Stomach smooth muscle (tissue), 2 donors: ENCODE results near the gene TRIM31.

Experiments used
- H3K27ac ChIP-seq: one replicate; pipeline ENCODE4 v1.7.0; 2013; ENCODE audit warnings: mild to moderate bottlenecking, low read length, inconsistent platforms
- H3K27me3 ChIP-seq, 2 donors: one replicate each; pipeline ENCODE4 v1.7.0; 2013; ENCODE audit warnings: low read length in 2 of 2; ENCODE audit not compliant: insufficient read depth in 2 of 2, control insufficient read depth in 1 of 2
- H3K36me3 ChIP-seq, 2 donors: one replicate each; pipeline ENCODE4 v1.7.0; 2013; ENCODE audit warnings: low read length in 2 of 2; ENCODE audit not compliant: control insufficient read depth in 2 of 2, insufficient read depth in 2 of 2
- H3K4me1 ChIP-seq: one replicate; pipeline ENCODE4 v1.7.0; 2013; ENCODE audit warnings: low read length; ENCODE audit not compliant: control insufficient read depth, insufficient read depth
- H3K4me3 ChIP-seq, 2 donors: one replicate each; pipeline ENCODE4 v1.7.0; 2013; ENCODE audit warnings: low read length in 2 of 2
- H3K9ac ChIP-seq, 2 donors: one replicate each; pipeline ENCODE4 v1.7.0; 2013; ENCODE audit warnings: low read length in 2 of 2, mild to moderate bottlenecking in 1 of 2
- H3K9me3 ChIP-seq, 2 donors: one replicate each; pipeline ENCODE4 v1.7.0; 2013; ENCODE audit warnings: low read length in 2 of 2; ENCODE audit not compliant: control insufficient read depth in 2 of 2
- donor health status: healthy.
- donor health status: Pancreatic carcinoma.

Gene TRIM31, protein sequence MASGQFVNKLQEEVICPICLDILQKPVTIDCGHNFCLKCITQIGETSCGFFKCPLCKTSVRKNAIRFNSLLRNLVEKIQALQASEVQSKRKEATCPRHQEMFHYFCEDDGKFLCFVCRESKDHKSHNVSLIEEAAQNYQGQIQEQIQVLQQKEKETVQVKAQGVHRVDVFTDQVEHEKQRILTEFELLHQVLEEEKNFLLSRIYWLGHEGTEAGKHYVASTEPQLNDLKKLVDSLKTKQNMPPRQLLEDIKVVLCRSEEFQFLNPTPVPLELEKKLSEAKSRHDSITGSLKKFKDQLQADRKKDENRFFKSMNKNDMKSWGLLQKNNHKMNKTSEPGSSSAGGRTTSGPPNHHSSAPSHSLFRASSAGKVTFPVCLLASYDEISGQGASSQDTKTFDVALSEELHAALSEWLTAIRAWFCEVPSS

GRCh38 chr6:30113003-30113759 lies at the start of gene TRIM31:
TRIM31 (minus strand) TSS chr6:30113090; CDS start chr6:30112805, 285 bp downstream.
- no peak within 1 kb of the TSS for H3K9ac ChIP-seq

DNA sequence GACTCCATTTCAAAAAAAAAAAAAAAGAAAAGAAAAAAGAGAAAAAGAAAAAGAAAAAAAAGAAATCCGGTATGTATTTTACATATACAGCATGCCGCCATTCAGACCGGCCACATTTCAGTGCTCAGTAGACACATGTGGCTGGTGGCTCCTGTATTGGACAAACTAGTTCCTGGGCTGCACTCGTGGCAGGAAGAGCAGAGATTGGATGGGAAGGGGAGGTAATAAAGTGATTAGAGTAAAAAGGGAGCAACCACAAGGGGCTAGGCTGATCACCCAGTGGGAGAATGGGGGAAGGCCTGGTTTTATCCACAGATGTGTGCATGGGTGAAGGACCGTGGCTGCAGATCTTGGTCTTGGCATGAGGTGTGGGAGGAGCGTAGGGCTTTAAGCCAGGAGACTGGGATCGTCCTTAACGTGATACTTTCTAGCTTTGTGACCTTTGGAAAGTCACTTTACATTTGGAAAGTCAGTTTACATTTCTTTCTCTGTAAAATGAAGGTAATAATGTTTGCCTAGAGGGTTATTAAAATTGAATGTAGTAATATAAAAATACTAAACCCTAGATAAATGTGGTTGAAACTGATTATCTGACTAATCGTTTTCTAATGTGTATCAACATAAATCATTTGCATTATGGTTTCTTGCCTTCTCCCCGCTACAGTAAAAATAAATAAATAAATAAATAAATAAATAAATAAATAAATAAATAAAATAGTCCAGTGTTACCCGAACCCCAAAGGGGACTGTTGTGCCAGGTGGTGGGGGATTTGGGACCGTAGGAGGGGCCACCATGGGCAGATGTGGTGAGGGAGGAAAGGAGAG lies 49.6 kb upstream of the TRIM31 start:
- no peaks in the 10 kb centered on the region for H3K4me1 ChIP-seq
- no peak overlapping the region for H3K27ac ChIP-seq
- H3K4me3 ChIP-seq = no peak overlapping the region
- no peaks in the 10 kb centered on the region for H3K36me3 ChIP-seq
- H3K27me3 ChIP-seq = peaks cover 0 to 14% of the 10 kb centered on the region in 2 donors
- no peak overlapping the region for H3K9ac ChIP-seq
- no peaks in the 10 kb centered on the region for H3K9me3 ChIP-seq

More at GRCh38 chr6:30113003-30113759, at the start of gene TRIM31:
- Histone ChIP-seq H3K9me3 (no peaks in the 10 kb centered on the region), H3K27me3 (peaks cover 25% of the 10 kb centered on the region in 2 donors), H3K36me3 (no peaks in the 10 kb centered on the region), H3K27ac (no peak within 1 kb of the TSS), H3K4me3 (no peak within 1 kb of the TSS), H3K4me1 (no peaks in the 10 kb centered on the region)

GRCh38 chr6:30160785-30161531 lies 48.1 kb upstream of the TRIM31 start, which contains the start of gene TRIM10:
TRIM10 (minus strand) TSS chr6:30161211; CDS start chr6:30160858, 353 bp downstream.
- Histone ChIP-seq H3K9ac (no peak within 1 kb of the TSS), H3K27ac (no peak within 1 kb of the TSS), H3K36me3 (no peaks in the 10 kb centered on the region), H3K27me3 (peaks cover 0 to 15% of the 10 kb centered on the region in 2 donors), H3K9me3 (no peaks in the 10 kb centered on the region), H3K4me3 (no peak within 1 kb of the TSS), H3K4me1 (no peaks in the 10 kb centered on the region)

GRCh38 chr6:30160008-30160784 lies 47.3 kb upstream of the TRIM31 start:
- Histone ChIP-seq H3K36me3 (no peaks in the 10 kb centered on the region), H3K4me3 (no peak overlapping the region), H3K4me1 (no peaks in the 10 kb centered on the region), H3K27ac (no peak overlapping the region), H3K9ac (no peak overlapping the region), H3K27me3 (peaks cover 0 to 15% of the 10 kb centered on the region in 2 donors), H3K9me3 (no peaks in the 10 kb centered on the region)

GRCh38 chr6:30158475-30159040 lies 45.7 kb upstream of the TRIM31 start:
- Histone ChIP-seq H3K9me3 (no peaks in the 10 kb centered on the region), H3K36me3 (no peaks in the 10 kb centered on the region), H3K4me3 (no peak overlapping the region), H3K27ac (no peak overlapping the region), H3K9ac (no peak overlapping the region), H3K27me3 (peaks cover 0 to 13% of the 10 kb centered on the region in 2 donors), H3K4me1 (no peaks in the 10 kb centered on the region)

GRCh38 chr6:30157999-30158398 lies 45.1 kb upstream of the TRIM31 start:
- no peak overlapping the region for H3K9ac ChIP-seq
- H3K9me3 ChIP-seq = no peaks in the 10 kb centered on the region
- H3K36me3 ChIP-seq = no peaks in the 10 kb centered on the region
- H3K4me1 ChIP-seq = no peaks in the 10 kb centered on the region
- H3K4me3 ChIP-seq = no peak overlapping the region
- H3K27ac ChIP-seq = no peak overlapping the region
- peaks cover 0 to 10% of the 10 kb centered on the region in 2 donors for H3K27me3 ChIP-seq

DNA sequence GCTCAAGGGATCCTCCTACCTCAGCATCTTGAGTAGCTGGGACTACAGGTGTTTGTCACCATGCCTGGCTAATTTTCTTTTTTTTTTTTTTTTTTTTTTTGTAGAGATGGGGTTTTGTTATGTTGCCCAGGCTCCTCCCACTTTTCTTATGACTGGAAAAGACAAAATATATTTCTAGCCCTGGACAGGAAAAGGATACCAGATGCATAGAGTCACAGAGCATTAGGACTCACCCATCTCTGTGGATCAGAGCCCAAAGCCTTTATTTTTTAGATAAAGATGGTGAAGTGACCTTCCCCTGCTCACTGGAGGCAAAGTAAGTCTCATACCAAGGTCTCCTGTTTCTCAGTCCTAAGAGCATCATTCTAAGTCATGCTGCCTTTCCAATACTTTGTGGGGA lies 44.7 kb upstream of the TRIM31 start:
- H3K27ac ChIP-seq = no peak overlapping the region
- peaks cover 0 to 10% of the 10 kb centered on the region in 2 donors for H3K27me3 ChIP-seq
- H3K4me1 ChIP-seq = no peaks in the 10 kb centered on the region
- no peaks in the 10 kb centered on the region for H3K9me3 ChIP-seq
- no peak overlapping the region for H3K9ac ChIP-seq
- H3K36me3 ChIP-seq = no peaks in the 10 kb centered on the region
- H3K4me3 ChIP-seq = no peak overlapping the region

DNA sequence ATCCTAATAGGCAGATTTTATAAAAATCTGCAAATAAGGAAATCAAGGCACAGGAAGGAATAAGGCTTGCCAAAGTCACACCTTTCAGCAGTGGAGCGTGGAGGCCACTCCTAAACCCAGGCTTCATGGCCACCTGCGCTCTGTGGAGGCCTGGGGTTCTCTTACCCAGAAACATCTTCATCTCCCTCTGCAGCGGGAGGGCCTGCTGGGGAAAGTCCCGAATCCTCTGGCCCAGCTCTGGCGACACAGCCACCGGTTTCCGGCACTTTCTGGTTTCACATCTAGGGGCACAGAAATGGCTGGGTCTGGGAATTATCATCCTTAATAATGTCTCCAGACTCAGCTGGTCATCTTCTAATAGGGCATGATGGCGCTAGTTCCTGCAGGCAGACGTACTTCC lies 43.9 kb upstream of the TRIM31 start:
- peaks cover 0 to 10% of the 10 kb centered on the region in 2 donors for H3K27me3 ChIP-seq
- H3K36me3 ChIP-seq = no peaks in the 10 kb centered on the region
- no peak overlapping the region for H3K4me3 ChIP-seq
- H3K9ac ChIP-seq = no peak overlapping the region
- no peaks in the 10 kb centered on the region for H3K9me3 ChIP-seq
- no peaks in the 10 kb centered on the region for H3K4me1 ChIP-seq
- no peak overlapping the region for H3K27ac ChIP-seq

- no peak overlapping the region for H3K9ac ChIP-seq
- no peak overlapping the region for H3K27ac ChIP-seq
- no peaks in the 10 kb centered on the region for H3K36me3 ChIP-seq
- H3K4me1 ChIP-seq = no peaks in the 10 kb centered on the region
- H3K4me3 ChIP-seq = no peak overlapping the region
- peaks cover 0 to 10% of the 10 kb centered on the region in 2 donors for H3K27me3 ChIP-seq
- no peaks in the 10 kb centered on the region for H3K9me3 ChIP-seq
These were observed 43.3 kb upstream of the TRIM31 start for GRCh38 chr6:30156262-30156599.
